Caco-2 (cell line): Measurements from ENCODE around the gene HNRNPU. TPM values are rescaled to one million over a fixed set of nuclear protein-coding genes. Genes with fewer than 3 reads are reported as not detected.
A peak's percentile ranks its signal among the peaks of the same experiment; 100 is the strongest.

Experiments
- BruUV-seq: library from RNA; stranded (reverse); fragments of 400-500 nt; replicated peaks from 2 replicates; lab custom pipeline; 2021; lab: Mats Ljungman, UMichigan
- CTCF ChIA-PET: fragments of 300-600 bp; sonication (Branson Sonifier 250); formaldehyde crosslinking; loops from one replicate; lab custom pipeline; 2022; ENCODE audit warnings: antibody characterized with exemption; lab: Charles Lee
- POLR2A ChIA-PET: fragments of 300-600 bp; sonication (Branson Sonifier 250); formaldehyde crosslinking; loops from one replicate; lab custom pipeline; 2022; ENCODE audit warnings: antibody characterized with exemption; lab: Charles Lee
- DNase-seq, 2 experiments: peaks; one replicate each; pipeline versions ENCODE4 v3.0.0 to v3.0.0-alpha.2; 2020 to 2022
- H3K27me3 ChIP-seq: replicated peaks from 2 replicates; pipeline ENCODE4 v1.6.0; 2011; ENCODE audit warnings: low read length; ENCODE audit not compliant: control insufficient read depth, insufficient read depth
- H3K36me3 ChIP-seq: 2 replicates; pipeline ENCODE4 v1.5.1; 2011; ENCODE audit warnings: low read length; ENCODE audit not compliant: control insufficient read depth, insufficient read depth
- H3K4me1 ChIP-seq: fragments of 250-450 bp; sonication (Bioruptor Pico); 2 replicates; pipeline ENCODE4 v1.5.1; 2020; ENCODE audit warnings: mild to moderate bottlenecking
- H3K4me3 ChIP-seq: 2 replicates; pipeline ENCODE4 v1.5.1; 2011; ENCODE audit warnings: low read depth, mild to moderate bottlenecking, control low read depth, low read length
- H3K9me3 ChIP-seq: fragments of 250-450 bp; sonication (Bioruptor Pico); 2 replicates; pipeline ENCODE4 v1.5.1; 2020; ENCODE audit warnings: mild to moderate bottlenecking, moderate library complexity
- H3K27ac Mint-ChIP-seq: one replicate; pipeline ENCODE4 v1.8.0; 2022; ENCODE audit warnings: mixed read lengths; ENCODE audit not compliant: unreplicated experiment
- H3K27me3 Mint-ChIP-seq: one replicate; pipeline ENCODE4 v1.8.0; 2022; ENCODE audit warnings: mixed read lengths; ENCODE audit not compliant: insufficient read depth, unreplicated experiment
- H3K36me3 Mint-ChIP-seq: one replicate; pipeline ENCODE4 v1.8.0; 2022; ENCODE audit warnings: mild to moderate bottlenecking, mixed read lengths; ENCODE audit not compliant: insufficient read depth, unreplicated experiment
- H3K4me1 Mint-ChIP-seq: one replicate; pipeline ENCODE4 v1.8.0; 2022; ENCODE audit warnings: low read depth, mixed read lengths; ENCODE audit not compliant: unreplicated experiment
- H3K4me3 Mint-ChIP-seq: one replicate; pipeline ENCODE4 v1.8.0; 2022; ENCODE audit warnings: mild to moderate bottlenecking, moderate library complexity, mixed read lengths; ENCODE audit not compliant: unreplicated experiment
- H3K9me3 Mint-ChIP-seq: one replicate; pipeline ENCODE4 v1.8.0; 2022; ENCODE audit warnings: mixed read lengths; ENCODE audit not compliant: unreplicated experiment
- intact Hi-C: fragments of 100-400 bp; cut with micrococcal nuclease; formaldehyde crosslinking; loops from one replicate; pipeline ENCODE4 v1.10.0; 2022; ENCODE audit not compliant: unreplicated experiment
- total RNA-seq: library from RNA; stranded (reverse); gene quantifications from 2 replicates; pipeline ENCODE4 v1.2.3, GENCODE V29; 2022
- TF ChIP-seq, protein P1 (sequence below), 2 experiments: fragments of 200-600 bp in 1 of 2; IDR thresholded peaks; 1 replicate in 1 of 2; 2 replicates in 1 of 2; pipeline versions ENCODE4 v1.5.1 to v1.8.0; 2011 to 2022; ENCODE audit warnings: antibody characterized with exemption in 1 of 2, control low read depth in 1 of 2, inconsistent platforms in 1 of 2, low read depth in 1 of 2, low read length in 1 of 2, mild to moderate bottlenecking in 1 of 2, moderate library complexity in 1 of 2; ENCODE audit not compliant: insufficient read depth in 1 of 2, severe bottlenecking in 1 of 2, unreplicated experiment in 1 of 2

The HNRNPU gene
- total RNA-seq, 1 experiment from 2014 or later = 478 TPM

DNA sequence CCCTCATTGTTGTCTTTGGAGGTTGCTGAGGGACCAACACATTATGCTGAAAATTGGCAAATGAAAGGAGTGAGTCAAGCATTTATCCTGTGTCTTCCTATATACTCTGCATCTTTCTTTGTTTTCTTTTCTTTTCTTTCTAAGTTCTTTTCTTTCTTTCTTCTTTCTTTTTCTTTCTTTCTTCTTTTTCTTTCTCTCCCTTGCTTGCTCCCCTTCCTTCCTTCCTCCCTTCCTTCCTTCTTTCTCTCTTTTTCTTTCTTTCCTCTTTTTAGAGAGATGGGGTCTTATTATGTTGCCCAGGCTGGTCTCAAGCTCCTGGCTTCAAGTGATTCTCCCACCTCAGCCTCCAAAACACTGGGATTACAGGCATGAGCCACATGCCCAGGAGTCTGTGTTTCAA lies 57.2 kb downstream of the HNRNPU start:
- Histone ChIP-seq H3K36me3 (no peaks in the 10 kb centered on the region), H3K4me1 (peaks cover 9% of the 10 kb centered on the region), H3K4me3 (no peak overlapping the region), H3K27me3 (no peaks in the 10 kb centered on the region), H3K9me3 (no peaks in the 10 kb centered on the region)
- no TSS peak for BruUV-seq
- CTCF ChIA-PET = interaction anchor here (0.8 kb wide), 1 partner anchor 17 kb away, joined by 4 read pairs; no protein-coding TSS in a partner anchor
- Mint-ChIP-seq H3K4me1 (peaks cover 7% of the 10 kb centered on the region), H3K36me3 (peaks cover 5% of the 10 kb centered on the region), H3K9me3 (no peaks in the 10 kb centered on the region), H3K4me3 (no peak overlapping the region), H3K27me3 (no peaks in the 10 kb centered on the region), H3K27ac (no peak overlapping the region)
- POLR2A ChIA-PET = no interaction called here
- no peak for DNase-seq
- intact Hi-C loops = no loop called here
- TF ChIP-seq, protein P1, sequence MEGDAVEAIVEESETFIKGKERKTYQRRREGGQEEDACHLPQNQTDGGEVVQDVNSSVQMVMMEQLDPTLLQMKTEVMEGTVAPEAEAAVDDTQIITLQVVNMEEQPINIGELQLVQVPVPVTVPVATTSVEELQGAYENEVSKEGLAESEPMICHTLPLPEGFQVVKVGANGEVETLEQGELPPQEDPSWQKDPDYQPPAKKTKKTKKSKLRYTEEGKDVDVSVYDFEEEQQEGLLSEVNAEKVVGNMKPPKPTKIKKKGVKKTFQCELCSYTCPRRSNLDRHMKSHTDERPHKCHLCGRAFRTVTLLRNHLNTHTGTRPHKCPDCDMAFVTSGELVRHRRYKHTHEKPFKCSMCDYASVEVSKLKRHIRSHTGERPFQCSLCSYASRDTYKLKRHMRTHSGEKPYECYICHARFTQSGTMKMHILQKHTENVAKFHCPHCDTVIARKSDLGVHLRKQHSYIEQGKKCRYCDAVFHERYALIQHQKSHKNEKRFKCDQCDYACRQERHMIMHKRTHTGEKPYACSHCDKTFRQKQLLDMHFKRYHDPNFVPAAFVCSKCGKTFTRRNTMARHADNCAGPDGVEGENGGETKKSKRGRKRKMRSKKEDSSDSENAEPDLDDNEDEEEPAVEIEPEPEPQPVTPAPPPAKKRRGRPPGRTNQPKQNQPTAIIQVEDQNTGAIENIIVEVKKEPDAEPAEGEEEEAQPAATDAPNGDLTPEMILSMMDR (IDR thresholded peaks at IDR 0.05; ENCODE audit: insufficient read depth in 1 of 2, low read depth in 1 of 2, low read length in 1 of 2, severe bottlenecking in 1 of 2, unreplicated experiment in 1 of 2) = no peak

DNA sequence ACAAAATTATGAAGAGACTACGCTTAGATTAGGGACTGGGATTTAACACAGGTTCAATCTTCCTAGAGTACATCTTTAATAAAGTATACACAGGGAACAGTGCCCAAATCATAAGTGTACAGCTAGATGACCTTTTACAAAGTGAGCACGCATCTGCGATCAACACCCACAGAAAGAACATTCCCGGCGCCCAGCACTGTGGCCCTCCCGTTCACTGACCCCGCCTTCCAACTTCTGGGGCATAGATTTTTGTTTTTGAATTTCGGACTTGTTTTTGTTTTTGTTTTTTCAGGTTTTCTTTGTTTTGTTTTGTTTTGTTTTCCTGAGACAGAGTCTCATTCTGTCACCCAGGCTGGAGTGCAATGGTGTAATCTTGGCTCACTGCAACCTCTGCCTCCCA lies 59.5 kb downstream of the HNRNPU start:
- no peaks in the 10 kb centered on the region for H3K9me3 Mint-ChIP-seq
- Histone ChIP-seq H3K27me3 (no peaks in the 10 kb centered on the region), H3K4me1 (peaks cover 15% of the 10 kb centered on the region), H3K4me3 (no peak overlapping the region), H3K9me3 (no peaks in the 10 kb centered on the region), H3K36me3 (no peaks in the 10 kb centered on the region)
- no peak overlapping the region for H3K27ac Mint-ChIP-seq
- H3K4me3 Mint-ChIP-seq = no peak overlapping the region
- H3K36me3 Mint-ChIP-seq = peaks cover 4% of the 10 kb centered on the region
- intact Hi-C loops = no loop called here
- H3K4me1 Mint-ChIP-seq = peaks cover 12% of the 10 kb centered on the region
- BruUV-seq = no TSS peak
- CTCF ChIA-PET = no interaction called here
- TF ChIP-seq, protein P1 (IDR thresholded peaks at IDR 0.05; ENCODE audit: insufficient read depth in 1 of 2, low read depth in 1 of 2, low read length in 1 of 2, severe bottlenecking in 1 of 2, unreplicated experiment in 1 of 2) = no peak
- DNase-seq = no peak
- H3K27me3 Mint-ChIP-seq = no peaks in the 10 kb centered on the region
- POLR2A ChIA-PET = no interaction called here

DNA sequence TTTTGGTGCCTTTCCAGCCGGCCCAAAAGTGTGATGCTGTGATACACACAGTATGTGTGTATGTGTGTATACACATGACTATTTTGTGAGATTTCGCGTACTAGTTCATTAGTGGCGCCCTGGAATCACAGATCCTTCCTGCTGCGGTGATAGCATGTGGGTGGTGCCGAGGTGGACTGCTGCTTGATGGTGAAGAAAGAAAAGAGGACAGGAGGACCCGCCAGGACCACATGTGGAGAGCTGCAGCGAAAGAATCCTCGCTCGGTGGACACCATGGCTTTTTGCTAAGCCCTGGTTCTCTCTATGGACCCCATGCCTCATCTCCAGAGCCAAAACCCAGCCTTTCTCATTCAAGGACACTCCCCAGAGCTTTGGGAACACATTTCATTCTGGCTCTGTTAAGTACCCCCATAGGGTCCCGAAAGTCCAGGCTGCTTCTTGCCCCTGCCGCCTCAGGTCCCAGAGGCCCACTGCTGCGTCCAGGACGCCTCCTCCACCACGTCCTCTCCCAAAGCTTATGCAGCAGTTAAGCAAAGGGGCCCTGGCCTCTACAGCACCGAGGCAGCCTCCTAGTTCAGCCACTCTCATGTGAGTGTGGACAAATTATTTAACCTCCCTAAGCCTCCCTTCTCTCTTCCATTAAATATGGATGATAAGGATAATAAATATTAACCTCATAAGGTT lies 61.6 kb downstream of the HNRNPU start:
- Mint-ChIP-seq H3K4me1 (peaks cover 12% of the 10 kb centered on the region), H3K4me3 (no peak overlapping the region), H3K27me3 (no peaks in the 10 kb centered on the region), H3K36me3 (peaks cover 4% of the 10 kb centered on the region), H3K9me3 (no peaks in the 10 kb centered on the region), H3K27ac (peak overlapping the region; percentile 71)
- TF ChIP-seq, protein P1 (IDR thresholded peaks at IDR 0.05; ENCODE audit: insufficient read depth in 1 of 2, low read depth in 1 of 2, low read length in 1 of 2, severe bottlenecking in 1 of 2, unreplicated experiment in 1 of 2) = no peak
- DNase-seq = no peak
- ChIA-PET POLR2A (no interaction called here), CTCF (interaction anchor here (0.7 to 1.8 kb wide), 3 partner anchors 14 to 240 kb away, joined by 4 to 6 read pairs (median 4); no protein-coding TSS in a partner anchor)
- Histone ChIP-seq H3K4me3 (no peak overlapping the region), H3K4me1 (peaks cover 15% of the 10 kb centered on the region), H3K27me3 (no peaks in the 10 kb centered on the region), H3K36me3 (no peaks in the 10 kb centered on the region), H3K9me3 (no peaks in the 10 kb centered on the region)
- intact Hi-C loops = loop anchor here (2.0 kb wide), 2 partner anchors 18 to 32 kb away; partner anchors contain the start of gene COX20
- no TSS peak for BruUV-seq
